ENCODE results near the gene PDAP1. TPM values are rescaled to one million over a fixed set of nuclear protein-coding genes. Genes with fewer than 3 reads are reported as not detected.

The PDAP1 gene
- total and polyA plus RNA-seq, 2 of the 8 experiments (the other 6 are each of a cell fraction or from before 2014, with no cell fraction given), result 26.6 to 169 TPM

- Histone ChIP-seq H4K91ac (replicated peaks; ENCODE audit: insufficient read length, low read length) (no peak overlapping the region), H3K79me2 (ENCODE audit: control insufficient read depth in 1 of 2, insufficient read depth in 2 of 2, low read length in 2 of 2) (peaks cover 0 to 5% of the 10 kb centered on the region in 2 experiments; a peak in 1 of 4 replicates), H2BK15ac (ENCODE audit: low read length) (no peak overlapping the region), H3K27me3 (replicated peaks in 1 of 4; ENCODE audit: control insufficient read depth in 3 of 4, extremely low read depth in 1 of 4, insufficient read depth in 3 of 4, low read length in 3 of 4) (no peaks in the 10 kb centered on the region), H3K23me2 (ENCODE audit: low read depth, low read length) (no peaks in the 10 kb centered on the region), H2AK5ac (ENCODE audit: low read depth, low read length) (no peak overlapping the region), H3K18ac (ENCODE audit: extremely low read depth, low read length) (no peak overlapping the region), H3K36me3 (ENCODE audit: control insufficient read depth in 2 of 4, insufficient read depth in 4 of 4, low read length in 3 of 4) (peaks cover 2 to 17% (median 13%) of the 10 kb centered on the region in 4 experiments; a peak in 6 of 8 replicates), H3K79me1 (ENCODE audit: low read depth, low read length) (peaks cover 11% of the 10 kb centered on the region), H3K14ac (ENCODE audit: insufficient read length) (no peak overlapping the region), H3K4me1 (replicated peaks in 1 of 4; ENCODE audit: control insufficient read depth in 3 of 4, insufficient read depth in 4 of 4, low read length in 3 of 4) (no peaks in the 10 kb centered on the region), H3K23ac (ENCODE audit: insufficient read length) (no peak overlapping the region), H2BK12ac (ENCODE audit: low read depth, low read length) (no peak overlapping the region), H3K4ac (replicated peaks; ENCODE audit: insufficient read length, low read depth, low read length) (no peak overlapping the region), H4K8ac (ENCODE audit: extremely low read depth, insufficient read depth, low read length) (no peak overlapping the region), H3K9me3 (ENCODE audit: insufficient read depth in 2 of 2, low read depth in 1 of 2, low read length in 1 of 2) (no peaks in the 10 kb centered on the region), H2BK20ac (ENCODE audit: low read length) (no peak overlapping the region), H2BK120ac (replicated peaks; ENCODE audit: low read depth, low read length) (no peak overlapping the region), H3K56ac (replicated peaks; ENCODE audit: insufficient read length, low read depth, low read length) (no peak overlapping the region), H3K27ac (ENCODE audit: low read depth, low read length) (no peak overlapping the region), H3K4me2 (ENCODE audit: insufficient read depth in 1 of 2, low read depth in 2 of 2, low read length in 2 of 2) (no peak overlapping the region), H2BK5ac (ENCODE audit: low read depth, low read length) (no peak overlapping the region), H2AFZ (ENCODE audit: low read length) (no peak overlapping the region), H3K9ac (replicated peaks in 1 of 4; ENCODE audit: extremely low read depth in 1 of 4, low read depth in 3 of 4, low read length in 3 of 4) (no peak overlapping the region), H3K4me3 (ENCODE audit: extremely low read depth in 1 of 4, insufficient read depth in 2 of 4, low read depth in 3 of 4, low read length in 4 of 4) (no peak overlapping the region), H4K20me1 (replicated peaks in 1 of 2; ENCODE audit: control insufficient read depth in 1 of 2, insufficient read depth in 2 of 2, low read length in 2 of 2) (peaks cover 8 to 20% of the 10 kb centered on the region in 2 experiments), H4K5ac (ENCODE audit: insufficient read length, low read depth, low read length) (no peak overlapping the region)
- ChIA-PET POLR2A (ENCODE audit: partially characterized antibody) (interaction anchor here (0.8 to 2.0 kb wide), 3 partner anchors 8 to 15 kb away, joined by 3 to 5 read pairs (median 4); no protein-coding TSS in a partner anchor), CTCF (ENCODE audit: partially characterized antibody) (interaction anchor here (1.3 to 2.5 kb wide), 3 partner anchors 13 to 21 kb away, joined by 4 to 14 read pairs (median 7); no protein-coding TSS in a partner anchor)
- DNase-seq (ENCODE audit: low read depth in 1 of 2, low spot score in 2 of 2) (no peak), FAIRE-seq (no peak)
- WGBS, 2 experiments (ENCODE audit: extremely low coverage in 1 of 2, insufficient coverage in 1 of 2, insufficient read length in 1 of 2, insufficient replicate concordance in 2 of 2, low coverage in 1 of 2, low lambda C conversion rate in 2 of 2, missing lambda C conversion rate in 1 of 2), result 97% methylated on average over 8 of the region's 8 CpGs; no CpG with 5 or more reads in 1 of the 2 experiments
- TF ChIP-seq CBX5 (IDR thresholded peaks at IDR 0.05; ENCODE audit: low read depth, low read length), result no peak
- no peak for TF ChIP-seq TAF7 (optimal IDR thresholded peaks at IDR 0.05; ENCODE audit: borderline replicate concordance, low read depth, low read length)
- no peak for TF ChIP-seq SIRT6 (IDR thresholded peaks at IDR 0.05; ENCODE audit: low read length)
- TF ChIP-seq TBP (IDR thresholded peaks at IDR 0.05; ENCODE audit: low read depth, low read length), result no peak
- TF ChIP-seq BACH1 (IDR thresholded peaks at IDR 0.05; ENCODE audit: low read length), result no peak
- TF ChIP-seq SAP30 (IDR thresholded peaks at IDR 0.05; ENCODE audit: insufficient read depth, insufficient replicate concordance, low read length), result no peak
- TF ChIP-seq POLR2AphosphoS5 (IDR thresholded peaks at IDR 0.05; ENCODE audit: low read depth, low read length), result no peak
- TF ChIP-seq EP300 (IDR thresholded peaks at IDR 0.05; ENCODE audit: borderline replicate concordance in 1 of 2, low read depth in 2 of 2, low read length in 2 of 2), result no peak
- no peak for TF ChIP-seq KDM5A (IDR thresholded peaks at IDR 0.05; ENCODE audit: low read length)
- no peak for TF ChIP-seq CHD2 (IDR thresholded peaks at IDR 0.05; ENCODE audit: low read length)
- TF ChIP-seq E2F6 (IDR thresholded peaks at IDR 0.05), result no peak
- TF ChIP-seq JUND (IDR thresholded peaks at IDR 0.05; ENCODE audit: low read length), result no peak
- TF ChIP-seq TCF12 (IDR thresholded peaks at IDR 0.05; ENCODE audit: low read depth, low read length), result no peak
- no peak for TF ChIP-seq EZH2 (IDR thresholded peaks at IDR 0.05; ENCODE audit: low read depth, low read length, severe bottlenecking)
These were observed 22.8 kb downstream of the PDAP1 start for GRCh38 chr7:99385564-99385963.
